ENCODE measurements around the gene TSR1. TPM values are rescaled to one million over a fixed set of nuclear protein-coding genes. Genes with fewer than 3 reads are reported as not detected.

Gene TSR1
- total RNA-seq, 4 donors from 2014 or later = 3.0 to 18.9 (median 14.4) TPM

DNA sequence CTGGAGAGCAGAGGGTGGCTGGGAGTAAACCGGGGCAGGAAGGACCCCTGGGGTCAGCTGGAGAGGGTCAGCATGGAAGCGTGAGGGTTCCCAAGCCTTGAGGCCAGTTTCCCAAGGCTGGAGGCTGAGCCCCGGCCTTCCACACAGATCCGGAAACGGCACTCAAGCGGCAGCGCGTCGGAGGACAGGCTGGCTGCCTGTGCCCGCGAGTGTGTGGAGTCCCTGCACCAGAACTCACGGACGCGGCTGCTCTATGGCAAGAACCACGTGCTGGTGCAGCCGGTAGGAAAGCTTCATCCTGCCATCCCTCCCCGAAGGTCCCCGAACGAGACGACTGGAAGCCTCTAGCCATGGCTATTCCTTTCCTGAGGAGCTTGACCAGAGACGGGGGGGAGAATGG is 27.1 kb upstream of the TSR1 start:
- Histone ChIP-seq H3K9me3 (no peaks in the 10 kb centered on the region), H3K27ac (no peak overlapping the region), H3K4me1 (peaks cover 0 to 3% (median 0%) of the 10 kb centered on the region in 4 donors), H3K36me3 (no peaks in the 10 kb centered on the region), H3K27me3 (no peaks in the 10 kb centered on the region), H3K4me3 (no peak overlapping the region)
- WGBS, 2 donors (ENCODE audit: low coverage in 1 of 2) = 83 to 96% methylated on average over 2 to 21 of the region's 21 CpGs
- TF ChIP-seq POLR2A (IDR thresholded peaks at IDR 0.05) = no peak
- TF ChIP-seq, protein P1, sequence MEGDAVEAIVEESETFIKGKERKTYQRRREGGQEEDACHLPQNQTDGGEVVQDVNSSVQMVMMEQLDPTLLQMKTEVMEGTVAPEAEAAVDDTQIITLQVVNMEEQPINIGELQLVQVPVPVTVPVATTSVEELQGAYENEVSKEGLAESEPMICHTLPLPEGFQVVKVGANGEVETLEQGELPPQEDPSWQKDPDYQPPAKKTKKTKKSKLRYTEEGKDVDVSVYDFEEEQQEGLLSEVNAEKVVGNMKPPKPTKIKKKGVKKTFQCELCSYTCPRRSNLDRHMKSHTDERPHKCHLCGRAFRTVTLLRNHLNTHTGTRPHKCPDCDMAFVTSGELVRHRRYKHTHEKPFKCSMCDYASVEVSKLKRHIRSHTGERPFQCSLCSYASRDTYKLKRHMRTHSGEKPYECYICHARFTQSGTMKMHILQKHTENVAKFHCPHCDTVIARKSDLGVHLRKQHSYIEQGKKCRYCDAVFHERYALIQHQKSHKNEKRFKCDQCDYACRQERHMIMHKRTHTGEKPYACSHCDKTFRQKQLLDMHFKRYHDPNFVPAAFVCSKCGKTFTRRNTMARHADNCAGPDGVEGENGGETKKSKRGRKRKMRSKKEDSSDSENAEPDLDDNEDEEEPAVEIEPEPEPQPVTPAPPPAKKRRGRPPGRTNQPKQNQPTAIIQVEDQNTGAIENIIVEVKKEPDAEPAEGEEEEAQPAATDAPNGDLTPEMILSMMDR (IDR thresholded peaks at IDR 0.05) = no peak
- no peak for TF ChIP-seq POLR2AphosphoS5 (IDR thresholded peaks at IDR 0.05)
- no peak for TF ChIP-seq EP300 (IDR thresholded peaks at IDR 0.05; ENCODE audit: low read depth)
- intact Hi-C loops (cut with DNase I; ENCODE audit: low total_unique reads) (no loop called here), in situ Hi-C loops (cut with MboI; ENCODE audit: low pct_ligation_motif_present in 1 of 4, low pct_unique_long_range_greater_than_20kb in 1 of 4, low sequenced_read_pairs in 3 of 4) (no loop called here)
- DNase-seq = no peak

- DNase-seq = no peak
- H3K4me3 ChIP-seq = no peak overlapping the region
- no peaks in the 10 kb centered on the region for H3K9me3 ChIP-seq
- no peaks in the 10 kb centered on the region for H3K36me3 ChIP-seq
- H3K27ac ChIP-seq = no peak overlapping the region
- H3K4me1 ChIP-seq = peaks cover 0 to 3% (median 0%) of the 10 kb centered on the region in 4 donors
- in situ Hi-C loops (cut with MboI; ENCODE audit: low pct_ligation_motif_present in 1 of 4, low pct_unique_long_range_greater_than_20kb in 1 of 4, low sequenced_read_pairs in 3 of 4) (no loop called here), intact Hi-C loops (cut with DNase I; ENCODE audit: low total_unique reads) (no loop called here)
- H3K27me3 ChIP-seq = no peaks in the 10 kb centered on the region
- TF ChIP-seq EP300 (IDR thresholded peaks at IDR 0.05; ENCODE audit: low read depth) = no peak
- TF ChIP-seq POLR2AphosphoS5 (IDR thresholded peaks at IDR 0.05) = no peak
- TF ChIP-seq POLR2A (IDR thresholded peaks at IDR 0.05) = no peak
- TF ChIP-seq, protein P1 (IDR thresholded peaks at IDR 0.05) = no peak
- 96% methylated on average over 13 of the region's 14 CpGs; no CpG with 5 or more reads in 1 of the 2 donors for WGBS, 2 donors (ENCODE audit: low coverage in 1 of 2)
These were observed 26.6 kb upstream of the TSR1 start for GRCh38 chr17:2362881-2363280.

DNA sequence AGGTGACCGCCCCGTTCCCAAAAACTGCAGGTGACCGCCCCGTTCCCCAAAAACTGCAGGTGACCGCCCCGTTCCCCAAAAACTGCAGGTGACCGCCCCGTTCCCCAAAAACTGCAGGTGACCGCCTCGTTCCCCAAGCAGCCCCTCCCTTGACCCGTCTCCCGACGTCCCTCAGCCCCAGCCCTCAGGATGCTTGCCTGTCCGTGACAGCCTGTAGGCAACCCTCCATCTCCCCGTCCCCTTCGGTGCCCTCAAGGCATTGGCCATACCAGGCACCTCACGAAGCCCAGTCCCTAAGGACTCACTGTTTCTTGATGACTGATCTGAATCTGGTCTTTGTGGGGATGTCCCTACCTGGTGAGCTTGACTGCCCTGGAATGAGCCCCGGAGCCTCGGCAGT is 26.2 kb upstream of the TSR1 start:
- Histone ChIP-seq H3K4me1 (peaks cover 0 to 3% (median 0%) of the 10 kb centered on the region in 4 donors), H3K4me3 (no peak overlapping the region), H3K27me3 (no peaks in the 10 kb centered on the region), H3K36me3 (no peaks in the 10 kb centered on the region), H3K9me3 (no peaks in the 10 kb centered on the region), H3K27ac (no peak overlapping the region)
- in situ Hi-C loops (cut with MboI; ENCODE audit: low pct_ligation_motif_present in 1 of 4, low pct_unique_long_range_greater_than_20kb in 1 of 4, low sequenced_read_pairs in 3 of 4) (no loop called here), intact Hi-C loops (cut with DNase I; ENCODE audit: low total_unique reads) (no loop called here)
- TF ChIP-seq POLR2AphosphoS5 (IDR thresholded peaks at IDR 0.05) = no peak
- TF ChIP-seq EP300 (IDR thresholded peaks at IDR 0.05; ENCODE audit: low read depth) = no peak
- TF ChIP-seq, protein P1 (IDR thresholded peaks at IDR 0.05) = no peak
- TF ChIP-seq POLR2A (IDR thresholded peaks at IDR 0.05) = no peak
- DNase-seq = no peak
- WGBS, 2 donors (ENCODE audit: low coverage in 1 of 2) = 95% methylated on average over 12 to 19 of the region's 19 CpGs

DNA sequence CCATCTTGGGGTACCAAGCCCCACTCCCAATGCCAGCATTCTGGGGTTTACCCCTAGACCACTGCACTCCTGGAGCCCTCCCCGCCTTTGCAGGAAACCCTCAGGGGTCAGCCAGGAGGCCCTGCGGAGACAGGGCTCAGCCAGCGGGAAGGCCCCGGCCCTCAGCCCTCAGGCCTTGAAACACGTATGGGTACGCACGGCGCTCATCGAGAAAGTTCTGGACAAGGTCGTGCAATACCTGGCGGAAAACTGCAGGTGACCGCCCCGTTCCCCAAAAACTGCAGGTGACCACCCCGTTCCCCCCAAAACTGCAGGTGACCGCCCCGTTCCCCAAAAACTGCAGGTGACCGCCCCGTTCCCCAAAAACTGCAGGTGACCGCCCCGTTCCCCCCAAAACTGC is 25.8 kb upstream of the TSR1 start:
- 90 to 97% methylated on average over 4 to 20 of the region's 20 CpGs for WGBS, 2 donors (ENCODE audit: low coverage in 1 of 2)
- no peak overlapping the region for H3K27ac ChIP-seq
- H3K9me3 ChIP-seq = no peaks in the 10 kb centered on the region
- intact Hi-C loops (cut with DNase I; ENCODE audit: low total_unique reads) = no loop called here
- H3K36me3 ChIP-seq = no peaks in the 10 kb centered on the region
- peaks cover 0 to 3% (median 0%) of the 10 kb centered on the region in 4 donors for H3K4me1 ChIP-seq
- TF ChIP-seq, protein P1 (IDR thresholded peaks at IDR 0.05) = no peak
- TF ChIP-seq EP300 (IDR thresholded peaks at IDR 0.05; ENCODE audit: low read depth) = no peak
- TF ChIP-seq POLR2AphosphoS5 (IDR thresholded peaks at IDR 0.05) = no peak
- no peak for TF ChIP-seq POLR2A (IDR thresholded peaks at IDR 0.05)
- no peak overlapping the region for H3K4me3 ChIP-seq
- in situ Hi-C loops (cut with MboI; ENCODE audit: low pct_ligation_motif_present in 1 of 4, low pct_unique_long_range_greater_than_20kb in 1 of 4, low sequenced_read_pairs in 3 of 4) = no loop called here
- DNase-seq = no peak
- no peaks in the 10 kb centered on the region for H3K27me3 ChIP-seq
